NT2/D1 (cell line): Measurements from ENCODE around the gene ZCCHC10.

ENCODE experiments used
- YY1 ChIP-seq: IDR thresholded peaks from 2 replicates; pipeline ENCODE4 v1.6.1; 2011; ENCODE audit not compliant: insufficient read length, insufficient read depth
- ZNF274 ChIP-seq: IDR thresholded peaks from 2 replicates; pipeline ENCODE4 v1.6.1; 2011; ENCODE audit warnings: mild to moderate bottlenecking, low read depth, low read length

DNA sequence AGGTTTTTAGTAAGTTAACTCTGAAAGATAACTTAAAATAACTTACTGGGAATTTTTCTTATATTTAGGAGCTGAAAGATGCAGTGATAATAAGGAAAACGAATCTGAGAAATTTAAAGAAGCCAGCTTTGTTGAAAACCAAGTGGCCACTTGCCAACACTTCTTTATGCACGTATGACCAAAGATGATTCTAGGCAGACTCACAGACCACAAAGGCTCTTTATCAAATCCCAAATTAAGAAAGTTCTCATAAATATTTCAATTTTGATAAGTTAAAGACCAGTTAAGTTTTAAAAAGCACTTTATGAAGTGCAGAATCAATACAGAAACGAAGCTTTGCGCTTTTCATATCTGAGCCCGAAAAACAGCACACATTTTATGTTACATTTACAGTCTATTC, 64.5 kb downstream of the ZCCHC10 start:
- no peak for TF ChIP-seq ZNF274
- TF ChIP-seq YY1: no peak
